LHCN-M2 (cell line): ENCODE measurements around the gene TMEM223. TPM values are rescaled to one million over a fixed set of nuclear protein-coding genes. Genes with fewer than 3 reads are reported as not detected.
"Not testable (repeated sequence)": the region's sequence is repeated elsewhere in the genome, so short reads cannot be mapped to it uniquely, and the experiment has no call there.

Experiments used
- DNase-seq: peaks from one replicate; pipeline ENCODE4 v3.0.0-alpha.2; 2012; ENCODE audit warnings: low read depth
- total RNA-seq: library from RNA; depleted of rRNA; stranded (reverse); fragments of >200 nt; gene quantifications from 2 replicates; pipeline ENCODE4 v1.2.3, GENCODE V29; 2014

TMEM223 gene
- total RNA-seq, 1 experiment from 2014 or later = 26.9 TPM

DNA sequence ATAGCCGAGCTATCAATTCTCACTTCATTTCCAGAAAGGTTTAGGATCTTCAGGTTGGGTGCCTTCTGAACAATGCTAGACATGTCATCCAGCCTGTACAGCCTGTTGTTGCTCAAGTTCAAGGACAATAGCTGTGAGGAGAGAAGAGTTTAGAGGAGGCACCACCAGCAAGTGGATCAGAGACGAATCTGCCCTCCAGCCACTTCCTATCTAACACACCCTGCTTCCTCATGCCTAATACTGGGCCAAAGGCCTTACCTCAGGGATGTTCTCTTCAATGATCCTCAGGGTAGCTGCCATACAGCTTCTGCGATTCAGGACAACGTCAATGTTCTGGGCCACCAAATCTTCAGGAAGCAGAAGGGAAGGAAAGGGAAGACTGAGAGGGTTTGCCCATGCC, 9.3 kb upstream of the TMEM223 start:
- no peak for DNase-seq

DNA sequence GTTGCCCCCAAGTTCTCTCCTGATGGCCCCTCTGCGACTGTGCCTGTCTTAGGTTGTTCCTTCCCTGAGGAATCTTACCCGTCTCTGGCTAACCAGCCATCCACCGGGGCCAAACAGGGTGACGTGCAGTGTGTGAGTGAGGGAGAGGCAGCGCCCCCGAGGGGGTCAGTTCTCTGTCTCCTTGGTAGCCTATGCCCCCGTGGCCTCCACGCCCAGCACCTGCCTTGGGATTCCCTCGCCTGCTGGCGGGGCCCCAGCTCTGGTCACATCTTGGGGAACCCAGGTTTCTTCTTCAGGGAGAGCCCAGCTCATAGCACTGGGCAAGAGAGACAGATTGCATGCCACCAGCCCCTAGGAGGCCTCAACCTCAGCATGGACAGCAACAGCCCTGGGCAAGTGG, 7.7 kb upstream of the TMEM223 start:
- DNase-seq = no peak

DNA sequence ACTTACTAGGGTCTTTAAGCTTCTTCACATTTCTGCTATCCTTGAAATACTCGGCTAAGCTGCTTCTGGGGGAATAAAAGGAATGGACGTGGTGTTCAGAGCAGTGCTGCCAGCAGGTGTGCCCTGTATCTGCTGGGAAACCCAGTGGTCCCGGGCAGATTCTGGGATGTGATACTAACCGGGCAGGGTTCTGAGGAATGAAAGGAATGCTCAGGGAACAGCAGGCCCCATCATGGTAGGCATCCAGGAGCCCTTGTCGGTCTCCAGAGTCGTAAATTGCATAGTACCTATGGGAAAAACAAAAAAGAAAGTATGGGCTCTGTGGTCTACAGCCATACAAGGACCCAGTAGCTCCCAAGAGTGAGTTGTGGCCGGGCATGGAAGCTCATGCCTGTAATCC, 4.5 kb upstream of the TMEM223 start:
- DNase-seq = no peak

DNA sequence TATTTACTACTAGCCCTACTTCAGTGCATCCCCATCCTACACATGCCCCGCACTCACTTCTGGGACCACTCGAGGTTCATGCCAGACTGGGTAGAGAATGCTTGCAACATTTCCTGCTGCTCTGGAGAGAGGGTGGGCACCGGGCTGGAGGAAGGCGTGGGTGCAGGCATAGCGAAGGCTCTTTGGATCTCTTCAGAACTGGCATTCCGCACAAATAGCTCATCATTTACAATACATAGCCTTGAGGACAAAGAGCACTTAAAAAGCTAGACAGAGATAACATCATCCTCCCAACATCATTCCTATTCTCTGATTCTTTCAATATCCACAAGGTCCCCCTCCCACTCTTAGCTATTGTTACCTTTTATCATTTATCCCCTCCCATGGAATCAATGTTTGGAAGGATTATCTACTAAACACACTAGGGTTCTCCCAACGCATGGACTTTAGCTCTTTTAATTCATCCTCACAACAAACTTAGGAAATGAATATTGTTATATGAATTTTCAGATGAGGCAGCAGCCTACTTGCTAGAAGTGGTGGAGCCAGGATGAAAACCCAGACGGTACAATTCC, 2.5 kb upstream of the TMEM223 start:
- no peak for DNase-seq

DNA sequence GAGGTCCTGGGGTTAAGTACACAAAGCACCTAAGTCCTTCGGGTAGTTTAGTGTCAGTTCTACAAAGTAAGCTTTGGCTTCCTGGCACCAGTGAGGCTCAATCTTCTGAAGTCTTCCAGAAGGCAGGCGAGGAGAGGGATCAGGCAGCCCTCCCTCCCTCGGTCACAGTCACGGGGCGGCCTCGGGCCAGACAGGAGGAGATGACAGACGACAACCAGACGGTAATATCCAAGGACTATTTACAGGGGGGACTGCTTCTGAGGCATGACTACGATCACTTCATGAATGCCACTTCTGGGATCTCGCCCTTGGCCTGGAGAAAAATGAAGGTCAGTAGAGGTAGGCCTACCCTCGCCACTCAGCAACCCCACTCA, 383 bp upstream of the TMEM223 start:
- DNase-seq = no peak

DNA sequence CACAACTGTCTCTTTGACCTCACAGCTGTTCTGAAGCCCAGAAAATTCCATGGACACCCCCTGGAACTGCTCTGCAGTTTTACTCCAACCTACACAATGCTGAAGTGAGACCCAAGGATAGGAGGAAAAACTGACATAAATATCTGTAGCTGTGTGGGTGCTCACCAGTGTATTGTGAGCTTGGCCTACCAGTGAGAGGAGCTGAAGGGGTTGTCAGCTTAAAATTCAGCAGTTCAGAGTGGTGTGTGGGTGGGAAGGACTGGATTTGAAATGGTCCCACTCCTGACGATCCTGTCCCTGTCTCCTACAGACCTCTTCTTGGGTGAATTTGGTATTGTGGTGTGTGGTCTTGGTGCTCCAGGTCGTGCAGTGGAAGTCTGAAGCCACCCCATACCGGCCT, 2.2 kb downstream of the TMEM223 start:
- no peak for DNase-seq

DNA sequence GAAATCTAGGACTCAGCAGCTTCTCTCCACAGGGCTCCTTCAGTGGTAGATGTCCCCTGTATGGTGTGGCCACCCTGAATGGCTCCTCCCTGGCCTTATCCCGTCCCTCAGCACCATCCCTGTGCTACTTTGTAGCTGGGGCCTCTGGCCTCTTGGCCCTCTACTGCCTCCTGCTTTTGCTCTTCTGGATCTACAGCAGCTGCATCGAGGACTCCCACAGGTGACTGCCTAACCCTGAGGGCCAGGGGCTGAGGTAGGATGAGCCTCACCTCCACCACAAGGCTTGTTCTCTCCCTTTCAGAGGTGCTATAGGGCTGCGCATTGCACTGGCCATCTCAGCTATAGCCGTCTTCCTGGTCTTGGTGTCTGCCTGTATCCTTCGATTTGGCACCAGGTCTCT, 2.8 kb downstream of the TMEM223 start:
- DNase-seq = no peak

DNA sequence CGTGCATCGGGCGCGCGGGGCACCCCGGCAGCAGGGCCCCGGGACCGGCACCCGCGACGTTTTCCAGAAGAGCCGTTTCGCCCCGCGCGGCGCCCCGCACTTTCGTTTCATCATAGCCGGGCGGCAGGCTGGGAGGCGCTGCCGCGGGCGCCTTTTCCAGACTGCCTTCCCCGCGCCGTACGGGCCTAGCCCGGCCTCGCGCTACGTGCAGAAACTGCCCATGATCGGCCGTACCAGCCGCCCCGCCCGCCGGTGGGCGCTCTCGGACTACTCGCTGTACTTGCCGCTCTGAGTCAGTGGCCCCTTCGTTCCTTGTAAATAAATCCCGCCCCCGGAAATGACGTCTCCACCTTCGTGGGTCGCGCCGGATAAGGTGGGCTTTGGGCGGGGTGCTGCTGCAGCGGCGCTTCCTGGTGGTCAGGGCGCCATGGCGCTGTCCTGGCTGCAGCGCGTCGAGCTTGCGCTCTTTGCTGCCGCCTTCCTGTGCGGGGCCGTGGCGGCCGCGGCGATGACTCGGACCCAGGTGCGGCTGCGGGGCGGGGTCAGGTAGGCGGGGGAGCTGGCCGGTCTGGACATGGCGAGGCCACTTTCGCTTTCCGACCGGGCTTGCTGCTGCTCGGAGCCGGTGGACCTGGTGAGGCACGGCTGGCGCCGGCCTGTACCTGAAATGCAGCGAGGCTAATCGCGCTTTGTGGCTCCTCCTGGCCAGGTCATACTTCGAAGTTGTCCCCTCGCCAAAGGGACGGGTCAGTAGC, 4.6 kb downstream of the TMEM223 start, which contains the start of gene TMEM179B:
TMEM179B (plus strand) TSS at position 398 of the 755 bp plus-strand sequence; CDS start at position 428, 30 bp downstream.
- peak; percentile 98 for DNase-seq

DNA sequence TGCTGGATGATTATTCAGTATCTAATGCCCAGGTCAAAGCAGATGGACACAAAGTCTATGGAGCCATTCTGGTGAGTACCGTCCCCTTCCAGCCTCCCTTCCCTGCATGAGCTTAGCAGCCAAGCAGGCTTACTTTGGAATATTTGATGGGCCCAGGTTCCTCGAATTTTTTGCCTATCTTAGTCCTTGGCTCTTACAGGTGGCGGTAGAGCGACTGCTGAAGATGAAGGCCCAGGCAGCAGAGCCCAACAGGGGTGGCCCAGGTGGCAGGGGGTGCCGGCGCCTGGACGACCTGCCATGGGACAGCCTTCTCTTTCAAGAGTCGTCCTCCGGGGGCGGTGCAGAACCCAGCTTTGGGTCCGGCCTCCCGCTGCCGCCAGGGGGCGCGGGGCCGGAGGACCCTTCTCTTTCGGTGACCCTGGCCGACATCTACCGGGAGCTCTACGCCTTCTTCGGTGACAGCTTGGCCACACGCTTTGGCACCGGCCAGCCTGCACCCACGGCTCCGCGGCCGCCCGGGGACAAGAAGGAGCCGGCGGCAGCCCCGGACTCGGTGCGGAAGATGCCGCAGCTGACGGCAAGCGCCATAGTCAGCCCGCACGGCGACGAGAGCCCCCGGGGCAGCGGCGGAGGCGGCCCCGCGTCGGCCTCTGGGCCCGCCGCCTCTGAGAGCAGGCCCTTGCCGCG, 5.3 kb downstream of the TMEM223 start:
- peak; percentile 77 for DNase-seq

DNA sequence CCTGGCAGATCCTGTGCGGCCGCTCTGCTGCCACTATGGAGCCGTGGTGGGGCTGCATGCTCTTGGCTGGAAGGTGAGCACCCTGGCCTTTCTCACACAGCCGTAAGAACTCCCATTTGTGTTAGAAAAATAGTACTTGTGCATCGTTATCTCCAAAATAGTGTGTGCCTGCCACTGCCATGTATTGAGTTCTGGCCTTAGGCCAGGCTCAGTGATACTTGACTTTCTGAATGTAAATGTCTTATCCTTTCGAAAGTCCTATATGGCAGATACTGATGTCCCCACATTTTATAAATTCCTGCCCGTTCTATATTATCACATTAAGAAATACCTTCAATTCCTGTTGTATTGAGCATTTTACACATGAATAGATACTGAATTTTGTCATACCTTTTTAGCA, 9.1 kb downstream of the TMEM223 start:
- DNase-seq = no peak

DNA sequence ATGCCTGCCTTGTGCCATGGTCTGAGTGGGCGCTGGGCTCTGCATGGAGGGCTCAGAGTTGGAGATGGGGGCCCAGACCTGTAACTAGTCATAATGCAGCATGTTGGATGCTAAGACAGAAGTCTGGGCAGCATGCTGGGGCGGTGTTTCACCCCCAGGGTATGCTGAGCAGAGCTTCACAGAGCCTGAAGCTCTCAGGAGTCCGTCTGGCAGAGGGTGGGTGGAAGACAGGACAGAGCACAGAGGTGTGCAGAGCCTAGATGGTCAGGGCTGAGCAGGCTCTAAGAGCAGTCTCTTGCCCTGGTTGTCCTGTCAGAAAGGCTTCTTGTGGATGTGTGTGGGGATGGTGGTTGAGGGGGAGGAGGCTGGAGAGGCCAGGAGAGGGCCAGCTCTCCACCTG, 13.4 kb downstream of the TMEM223 start:
- no peak for DNase-seq

DNA sequence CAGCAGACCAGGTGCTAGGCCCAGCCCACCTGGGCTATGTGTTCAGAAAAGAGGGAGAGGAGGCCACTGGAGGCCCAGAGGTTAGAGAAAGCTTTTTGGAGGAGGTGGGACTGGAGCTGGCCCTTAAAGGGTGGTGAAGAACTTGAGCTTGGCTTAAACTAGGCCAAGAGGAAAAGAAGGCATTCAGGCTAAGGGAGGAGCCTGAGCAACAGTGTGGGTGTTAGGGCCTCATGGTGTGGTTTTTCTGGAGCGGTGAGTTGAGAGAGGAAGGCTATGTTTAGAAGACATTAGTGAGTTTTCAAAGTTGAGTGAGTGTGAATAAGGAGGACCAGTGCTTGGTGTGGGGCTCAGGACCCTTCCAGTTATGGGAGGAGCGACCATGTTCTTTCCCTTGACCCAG, 14.4 kb downstream of the TMEM223 start:
- no peak for DNase-seq

DNA sequence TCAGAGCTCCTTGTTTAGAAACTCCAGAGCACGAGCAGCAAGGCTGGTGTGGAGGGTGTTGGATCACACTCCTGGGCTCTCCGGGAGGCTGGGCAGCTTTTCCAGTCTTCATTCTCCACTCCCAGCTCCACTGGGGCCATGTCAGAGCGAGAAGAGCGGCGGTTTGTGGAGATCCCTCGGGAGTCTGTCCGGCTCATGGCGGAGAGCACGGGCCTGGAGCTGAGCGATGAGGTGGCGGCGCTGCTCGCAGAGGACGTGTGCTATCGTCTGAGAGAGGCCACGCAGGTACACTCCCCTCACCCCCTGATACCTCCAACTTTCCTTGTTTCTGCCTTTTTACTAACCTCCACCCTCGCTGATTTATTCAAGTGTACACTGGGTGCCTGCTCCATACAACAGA, 16.2 kb downstream of the TMEM223 start:
- DNase-seq = no peak

DNA sequence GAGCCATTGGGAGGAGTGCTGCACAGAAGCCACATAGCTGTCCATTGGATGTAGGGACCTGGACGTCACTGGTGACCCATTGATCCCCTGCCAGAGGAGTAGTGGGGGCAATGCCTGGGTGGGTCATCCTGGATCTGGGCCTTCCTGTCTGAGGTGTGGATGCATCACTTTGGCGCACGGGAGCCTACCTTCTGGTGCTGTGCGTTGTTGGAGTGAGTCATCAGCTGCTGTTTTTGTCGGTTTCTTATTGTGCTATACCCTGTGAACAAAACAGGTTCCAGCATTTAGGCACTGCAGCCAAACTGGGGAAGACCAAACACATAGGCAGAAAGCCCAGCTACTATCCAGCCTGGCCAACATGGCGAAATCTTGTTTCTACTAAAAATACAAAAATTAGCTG, 17.4 kb downstream of the TMEM223 start:
- DNase-seq = no peak

DNA sequence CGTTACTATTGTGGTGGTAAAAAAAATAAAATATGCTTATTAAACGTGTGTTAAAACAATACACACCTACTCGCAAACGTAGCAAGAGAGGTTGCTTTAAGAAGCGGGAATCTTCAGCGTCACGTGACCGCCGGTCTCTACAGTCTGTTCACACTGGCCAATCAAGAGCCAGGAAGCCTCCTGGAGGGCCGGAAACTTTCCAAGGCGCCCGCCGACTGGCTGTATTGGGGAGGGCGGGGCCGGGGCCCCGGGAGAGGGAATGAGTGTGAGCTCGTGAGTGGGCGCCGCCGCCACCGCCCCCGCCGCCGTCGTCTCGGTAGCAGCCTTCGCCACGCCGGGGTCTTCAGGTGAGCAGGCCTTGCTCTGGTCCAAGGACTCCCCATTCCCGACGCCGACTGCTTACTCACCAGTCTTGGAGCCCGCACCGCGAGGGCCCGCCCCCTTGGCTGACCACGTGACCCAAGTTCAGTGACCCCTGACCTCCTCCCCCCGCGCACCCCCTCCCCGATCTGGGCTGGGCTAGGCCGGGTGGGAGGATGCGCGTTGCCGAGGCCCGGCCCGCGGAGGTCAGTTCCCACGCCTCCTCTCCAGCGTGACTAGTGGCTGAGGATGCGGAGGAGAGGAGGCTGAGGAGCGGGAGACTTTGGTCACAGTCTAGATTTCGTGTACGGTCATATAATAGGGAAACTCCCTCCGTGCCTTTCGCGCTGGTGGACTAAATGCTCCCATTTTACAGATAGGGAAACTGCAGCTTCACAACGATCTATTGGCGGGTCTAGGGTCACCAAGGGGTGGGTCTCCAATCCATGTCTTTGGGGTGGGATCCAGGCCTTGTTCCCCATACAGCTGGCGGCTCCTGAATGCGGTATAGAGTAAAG, 20.4 kb downstream of the TMEM223 start, which contains the start of gene TAF6L:
TAF6L (plus strand) TSS at position 253 of the 878 bp plus-strand sequence. CDS start 4,388 bp downstream, outside the sequence.
- peak; percentile 96 for DNase-seq

DNA sequence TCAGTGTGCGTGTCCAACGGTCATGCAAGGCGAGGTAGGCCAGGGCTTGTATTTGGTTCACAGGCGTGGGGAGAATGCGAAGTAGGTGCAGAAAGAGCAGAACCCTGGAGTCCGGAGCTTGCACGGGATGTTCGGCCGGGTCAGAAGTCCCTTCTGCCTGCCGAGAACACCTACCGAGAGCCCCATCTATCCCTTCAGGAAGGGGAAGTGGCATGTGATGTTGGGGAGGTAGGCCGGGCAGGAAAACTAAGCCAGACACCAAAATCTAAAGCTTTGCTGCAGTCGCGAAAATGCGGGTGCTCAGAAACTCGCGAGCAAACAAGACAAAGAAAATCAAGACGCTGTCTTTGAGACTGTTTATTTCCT, 21.0 kb downstream of the TMEM223 start:
- DNase-seq = no peak

DNA sequence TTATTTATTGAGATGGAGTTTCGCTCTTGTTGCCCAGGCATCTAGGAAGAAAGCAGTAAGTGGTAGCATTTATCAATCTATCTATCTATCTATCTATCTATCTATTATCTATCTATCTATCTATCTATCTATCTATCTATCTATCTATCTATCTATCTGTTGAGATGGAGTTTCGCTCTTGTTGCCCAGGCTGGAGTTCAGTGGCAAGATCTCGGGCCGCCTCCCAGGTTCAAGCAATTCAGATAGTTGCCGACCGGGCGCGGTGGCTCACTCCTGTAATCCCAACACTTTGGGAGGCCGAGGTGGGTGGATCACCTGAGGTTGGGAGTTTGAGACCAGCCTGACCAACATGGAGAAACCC, 31.0 kb downstream of the TMEM223 start:
- DNase-seq = not testable (repeated sequence)

DNA sequence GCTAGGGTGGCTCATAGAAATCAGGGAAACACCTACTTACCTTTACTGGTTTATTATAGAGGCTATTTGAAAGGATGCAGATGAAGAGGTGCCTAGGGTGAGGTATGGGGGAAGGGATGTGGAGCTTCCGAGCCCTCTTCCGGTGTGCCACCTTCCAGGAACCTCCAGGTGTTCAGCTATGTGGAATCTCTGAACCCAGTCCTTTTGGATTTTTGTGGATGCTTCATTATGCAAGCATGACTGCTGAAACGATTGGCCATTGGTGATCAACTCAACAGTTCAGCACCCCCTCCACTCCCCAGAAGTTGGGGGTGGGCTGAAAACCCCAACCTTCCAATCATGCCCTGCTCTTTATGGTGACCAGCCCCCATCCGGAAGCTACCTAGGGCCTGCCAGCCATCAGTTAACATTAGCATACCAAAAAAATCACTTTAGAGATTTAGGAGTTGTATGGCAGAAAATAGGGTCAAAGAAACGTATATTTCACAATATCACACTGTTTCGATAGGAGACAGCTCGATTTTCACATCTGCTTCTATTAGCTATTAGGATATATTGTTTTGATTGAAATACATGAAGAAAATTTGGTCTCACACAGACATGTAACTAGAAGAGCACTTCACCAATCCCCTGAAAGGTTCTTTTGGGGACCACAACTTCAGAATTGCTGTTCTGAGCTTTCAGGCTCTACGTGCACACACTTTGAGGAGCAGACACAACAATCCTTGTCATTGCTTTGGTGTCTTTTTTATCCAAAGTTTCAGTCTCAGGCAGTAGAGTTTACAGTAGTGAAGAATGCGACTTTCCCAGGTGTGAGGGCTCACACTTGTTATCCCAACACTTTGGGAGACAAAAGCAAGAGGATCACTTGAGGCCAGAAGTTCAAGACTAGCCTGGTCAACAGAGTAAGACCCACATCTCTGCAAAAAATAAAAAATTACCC, 33.7 kb downstream of the TMEM223 start:
- no peak for DNase-seq

DNA sequence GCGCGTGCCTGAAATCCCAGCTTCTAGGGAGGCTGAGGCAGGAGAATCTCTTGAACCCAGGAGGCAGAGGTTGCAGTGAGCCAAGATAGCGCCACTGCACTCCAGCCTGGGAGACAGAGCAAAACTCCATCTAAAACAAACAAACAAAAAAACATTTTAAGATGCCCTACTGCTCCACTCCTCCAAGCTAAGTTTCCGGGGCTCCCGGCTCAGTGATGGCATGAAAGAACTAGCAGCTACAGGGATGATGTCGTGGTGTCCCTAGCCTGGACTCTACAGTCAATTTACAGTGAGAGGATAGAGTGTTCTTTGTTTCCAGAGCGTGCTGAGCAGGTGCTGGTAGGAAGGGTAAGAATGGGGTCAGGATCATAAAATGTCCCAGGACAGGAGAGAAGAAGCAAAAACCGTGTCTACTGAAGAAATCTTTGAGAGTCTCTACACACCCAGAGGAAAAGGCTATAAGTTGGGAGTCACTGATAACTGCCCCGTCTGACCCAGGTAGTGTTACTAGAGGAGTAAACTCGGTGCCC, 36.7 kb downstream of the TMEM223 start:
- DNase-seq = no peak
